Vagina (tissue), 2 donors: ENCODE measurements around the gene NOP9. TPM values are rescaled to one million over a fixed set of nuclear protein-coding genes. Genes with fewer than 3 reads are reported as not detected.

Source experiments
- DNase-seq, 2 donors: peaks; one replicate each; pipeline ENCODE4 v3.0.0-alpha.2; 2017; ENCODE audit errors: extremely low spot score in 2 of 2
- H3K27ac ChIP-seq: fragments of 200-600 bp; sonication (generic); one replicate; pipeline ENCODE4 v1.5.1; 2019
- H3K27me3 ChIP-seq: fragments of 200-600 bp; sonication (generic); one replicate; pipeline ENCODE4 v1.5.1; 2019
- H3K36me3 ChIP-seq, 2 donors: fragments of 200-600 bp; sonication (generic); one replicate each; pipeline ENCODE4 v1.5.1; 2017 to 2019
- H3K4me1 ChIP-seq: fragments of 200-600 bp; sonication (generic); one replicate; pipeline ENCODE4 v1.5.1; 2019
- H3K4me3 ChIP-seq, 2 donors: fragments of 200-600 bp; sonication (generic); 1 replicate in 1 of 2; 2 replicates in 1 of 2; pipeline ENCODE4 v1.5.1; 2016 to 2019
- H3K9me3 ChIP-seq: fragments of 200-600 bp; sonication (generic); one replicate; pipeline ENCODE4 v1.5.1; 2019
- CTCF ChIP-seq, 3 experiments: fragments of 450-650 bp in 2 of 3; fragments of 200-600 bp in 1 of 3; sonication (generic) in 1 of 3; IDR thresholded peaks; one replicate each; pipeline ENCODE4 v1.5.1; 2017 to 2019; ENCODE audit warnings: antibody characterized with exemption in 3 of 3, mild to moderate bottlenecking in 2 of 3, moderate library complexity in 2 of 3
- POLR2A ChIP-seq, 2 donors: fragments of 450-650 bp; IDR thresholded peaks; one replicate each; pipeline ENCODE4 v1.6.1; 2017; ENCODE audit warnings: antibody characterized with exemption in 2 of 2, mild to moderate bottlenecking in 2 of 2, moderate library complexity in 2 of 2
- POLR2AphosphoS5 ChIP-seq, 2 donors: sonication (generic); formaldehyde crosslinking; IDR thresholded peaks; one replicate each; pipeline ENCODE4 v1.9.0; 2017; ENCODE audit warnings: antibody characterized with exemption in 2 of 2, mild to moderate bottlenecking in 2 of 2, low read depth in 1 of 2; ENCODE audit not compliant: insufficient read depth in 1 of 2
- intact Hi-C: fragments of 100-400 bp; cut with DNase I; formaldehyde crosslinking; loops from one replicate; pipeline ENCODE4 v1.15.1; 2023
- total RNA-seq: library from RNA; depleted of rRNA; stranded (reverse); fragments of >200 nt; gene quantifications from one replicate; pipeline ENCODE4 v1.2.3, GENCODE V29; 2016

NOP9 gene
- total RNA-seq, 1 donor from 2014 or later: 13.8 TPM

GRCh38 chr14:24342889-24343288 is 43.2 kb downstream of the NOP9 start:
- intact Hi-C loops: no loop called here
- H3K9me3 ChIP-seq: no peaks in the 10 kb centered on the region
- peaks cover 0 to 5% of the 10 kb centered on the region in 2 donors for H3K36me3 ChIP-seq
- peaks cover 15% of the 10 kb centered on the region for H3K4me1 ChIP-seq
- TF ChIP-seq CTCF (IDR thresholded peaks at IDR 0.05) (no peak), POLR2A (IDR thresholded peaks at IDR 0.05) (no peak), POLR2AphosphoS5 (IDR thresholded peaks at IDR 0.05; ENCODE audit: insufficient read depth in 1 of 2, low read depth in 1 of 2) (no peak)
- DNase-seq: no peak
- H3K4me3 ChIP-seq: no peak overlapping the region
- H3K27ac ChIP-seq: no peak overlapping the region
- no peaks in the 10 kb centered on the region for H3K27me3 ChIP-seq

GRCh38 chr14:24343795-24344660 is 44.4 kb downstream of the NOP9 start:
- Histone ChIP-seq H3K4me3 (no peak overlapping the region), H3K27ac (no peak overlapping the region), H3K27me3 (no peaks in the 10 kb centered on the region), H3K4me1 (peaks cover 4% of the 10 kb centered on the region), H3K36me3 (no peaks in the 10 kb centered on the region), H3K9me3 (no peaks in the 10 kb centered on the region)
- DNase-seq: no peak
- TF ChIP-seq POLR2A (IDR thresholded peaks at IDR 0.05) (no peak), POLR2AphosphoS5 (IDR thresholded peaks at IDR 0.05; ENCODE audit: insufficient read depth in 1 of 2, low read depth in 1 of 2) (no peak), CTCF (IDR thresholded peaks at IDR 0.05) (no peak)
- intact Hi-C loops: no loop called here

- no peak overlapping the region for H3K4me3 ChIP-seq
- H3K9me3 ChIP-seq: no peaks in the 10 kb centered on the region
- TF ChIP-seq POLR2A (IDR thresholded peaks at IDR 0.05) (no peak), CTCF (IDR thresholded peaks at IDR 0.05) (no peak), POLR2AphosphoS5 (IDR thresholded peaks at IDR 0.05; ENCODE audit: insufficient read depth in 1 of 2, low read depth in 1 of 2) (no peak)
- intact Hi-C loops: no loop called here
- H3K36me3 ChIP-seq: no peaks in the 10 kb centered on the region
- DNase-seq: no peak
- no peaks in the 10 kb centered on the region for H3K27me3 ChIP-seq
- no peaks in the 10 kb centered on the region for H3K4me1 ChIP-seq
- H3K27ac ChIP-seq: no peak overlapping the region
Measured at GRCh38 chr14:24347134-24347533, 47.5 kb downstream of the NOP9 start.

- Histone ChIP-seq H3K4me3 (no peak overlapping the region), H3K36me3 (no peaks in the 10 kb centered on the region), H3K4me1 (no peaks in the 10 kb centered on the region), H3K9me3 (no peaks in the 10 kb centered on the region), H3K27me3 (no peaks in the 10 kb centered on the region), H3K27ac (no peak overlapping the region)
- intact Hi-C loops: no loop called here
- no peak for TF ChIP-seq POLR2A (IDR thresholded peaks at IDR 0.05)
- DNase-seq: no peak
Measured at GRCh38 chr14:24348186-24348585, 48.5 kb downstream of the NOP9 start.

- Histone ChIP-seq H3K27ac (no peak overlapping the region), H3K9me3 (no peaks in the 10 kb centered on the region), H3K4me1 (no peaks in the 10 kb centered on the region), H3K27me3 (no peaks in the 10 kb centered on the region), H3K4me3 (no peak overlapping the region), H3K36me3 (no peaks in the 10 kb centered on the region)
- intact Hi-C loops: no loop called here
- no peak for DNase-seq
- no peak for TF ChIP-seq CTCF (IDR thresholded peaks at IDR 0.05)
- TF ChIP-seq POLR2A (IDR thresholded peaks at IDR 0.05): no peak
- no peak for TF ChIP-seq POLR2AphosphoS5 (IDR thresholded peaks at IDR 0.05; ENCODE audit: insufficient read depth in 1 of 2, low read depth in 1 of 2)
Measured at GRCh38 chr14:24349742-24350141, 50.1 kb downstream of the NOP9 start.
